Activated T-cell treated with anti-CD3 and anti-CD28 coated beads, Interleukin-2, amount 50 U/mL, for 72 hours (primary cell): ENCODE results near the gene GRAMD1A. TPM values are rescaled to one million over a fixed set of nuclear protein-coding genes. Genes with fewer than 3 reads are reported as not detected.
A peak's percentile ranks its signal among the peaks of the same experiment; 100 is the strongest.
"Not testable (repeated sequence)": the region's sequence is repeated elsewhere in the genome, so short reads cannot be mapped to it uniquely, and the experiment has no call there.

Source experiments
- ATAC-seq, 2 donors: fragments of 150-1000 bp; cut with Tn5 transposase; replicated peaks in 1 of 2; 2 replicates each; pipeline ENCODE4 v1.10.0; 2021; ENCODE audit warnings: moderate library complexity in 2 of 2, mild to moderate bottlenecking in 1 of 2
- DNase-seq, 2 donors: peaks; one replicate each; pipeline ENCODE4 v3.0.0; 2021 to 2022; ENCODE audit warnings: mixed read lengths in 1 of 2
- H3K27ac Mint-ChIP-seq: one replicate; pipeline ENCODE4 v1.8.0; 2022; ENCODE audit warnings: mild to moderate bottlenecking, moderate library complexity, mixed read lengths
- H3K27me3 Mint-ChIP-seq: one replicate; pipeline ENCODE4 v1.8.0; 2022; ENCODE audit warnings: low read depth, mixed read lengths
- H3K36me3 Mint-ChIP-seq, 2 donors: one replicate each; pipeline ENCODE4 v1.8.0; 2022; ENCODE audit warnings: mixed read lengths in 2 of 2, mild to moderate bottlenecking in 1 of 2; ENCODE audit not compliant: insufficient read depth in 2 of 2
- H3K4me1 Mint-ChIP-seq: one replicate; pipeline ENCODE4 v1.8.0; 2022; ENCODE audit warnings: low read depth, mixed read lengths
- H3K4me3 Mint-ChIP-seq, 2 donors: one replicate each; pipeline ENCODE4 v1.8.0; 2022; ENCODE audit warnings: mild to moderate bottlenecking in 2 of 2, mixed read lengths in 2 of 2, moderate library complexity in 2 of 2
- H3K9me3 Mint-ChIP-seq, 2 donors: one replicate each; pipeline ENCODE4 v1.8.0; 2022; ENCODE audit warnings: mixed read lengths in 2 of 2
- total RNA-seq, 2 donors: library from RNA; stranded (reverse); gene quantifications; one replicate each; pipeline ENCODE4 v1.2.3, GENCODE V29; 2022

Gene GRAMD1A
- total RNA-seq, 2 donors from 2014 or later = 233 to 236 TPM

GRCh38 chr19:35041548-35042055 lies 41.5 kb downstream of the GRAMD1A start, which contains the start of gene HPN:
HPN (plus strand) TSS chr19:35041721; CDS start chr19:35042507, 786 bp downstream.
- Mint-ChIP-seq H3K9me3 (no peaks in the 10 kb centered on the region), H3K4me1 (peaks cover 40% of the 10 kb centered on the region), H3K27me3 (peaks cover 18% of the 10 kb centered on the region), H3K36me3 (no peaks in the 10 kb centered on the region), H3K27ac (no peak within 1 kb of the TSS), H3K4me3 (peak within 1 kb of the TSS; percentile 33 to 69)
- ATAC-seq = no peak
- DNase-seq = no peak

GRCh38 chr19:35042056-35042730 lies 42.1 kb downstream of the GRAMD1A start:
- Mint-ChIP-seq H3K9me3 (no peaks in the 10 kb centered on the region), H3K27ac (no peak overlapping the region), H3K4me3 (peak overlapping the region in 1 of 2 donors; percentile 15), H3K36me3 (no peaks in the 10 kb centered on the region), H3K27me3 (peaks cover 18% of the 10 kb centered on the region), H3K4me1 (peaks cover 40% of the 10 kb centered on the region)
- no peak for DNase-seq
- no peak for ATAC-seq

- Mint-ChIP-seq H3K9me3 (no peaks in the 10 kb centered on the region), H3K4me1 (peaks cover 40% of the 10 kb centered on the region), H3K4me3 (no peak overlapping the region), H3K36me3 (no peaks in the 10 kb centered on the region), H3K27ac (no peak overlapping the region), H3K27me3 (peaks cover 18% of the 10 kb centered on the region)
- ATAC-seq (no peak), DNase-seq (no peak)
These were observed 43.0 kb downstream of the GRAMD1A start for GRCh38 chr19:35042954-35043604.

- DNase-seq (no peak), ATAC-seq (no peak)
- peaks cover 40% of the 10 kb centered on the region for H3K4me1 Mint-ChIP-seq
- H3K36me3 Mint-ChIP-seq = no peaks in the 10 kb centered on the region
- H3K4me3 Mint-ChIP-seq = no peak overlapping the region
- H3K9me3 Mint-ChIP-seq = no peaks in the 10 kb centered on the region
- peaks cover 18% of the 10 kb centered on the region for H3K27me3 Mint-ChIP-seq
- H3K27ac Mint-ChIP-seq = no peak overlapping the region
These were observed 43.8 kb downstream of the GRAMD1A start for GRCh38 chr19:35043906-35044305.

GRCh38 chr19:35044317-35045117 lies 44.4 kb downstream of the GRAMD1A start:
- H3K4me1 Mint-ChIP-seq = peaks cover 40% of the 10 kb centered on the region
- ATAC-seq (no peak), DNase-seq (peak; percentile 60 to 70)
- H3K27ac Mint-ChIP-seq = peak overlapping the region; percentile 18
- H3K4me3 Mint-ChIP-seq = no peak overlapping the region
- peaks cover 18% of the 10 kb centered on the region for H3K27me3 Mint-ChIP-seq
- H3K9me3 Mint-ChIP-seq = no peaks in the 10 kb centered on the region
- H3K36me3 Mint-ChIP-seq = no peaks in the 10 kb centered on the region

- H3K27ac Mint-ChIP-seq = no peak overlapping the region
- ATAC-seq = peak; percentile 75
- peaks cover 11% of the 10 kb centered on the region for H3K27me3 Mint-ChIP-seq
- peaks cover 32% of the 10 kb centered on the region for H3K4me1 Mint-ChIP-seq
- no peaks in the 10 kb centered on the region for H3K36me3 Mint-ChIP-seq
- no peak overlapping the region for H3K4me3 Mint-ChIP-seq
- no peaks in the 10 kb centered on the region for H3K9me3 Mint-ChIP-seq
- peak; percentile 36 to 55 for DNase-seq
These were observed 45.7 kb downstream of the GRAMD1A start for GRCh38 chr19:35045667-35046300.

GRCh38 chr19:35046461-35046860 lies 46.3 kb downstream of the GRAMD1A start:
- no peak for ATAC-seq
- H3K9me3 Mint-ChIP-seq = no peaks in the 10 kb centered on the region
- H3K36me3 Mint-ChIP-seq = no peaks in the 10 kb centered on the region
- H3K4me1 Mint-ChIP-seq = peaks cover 29% of the 10 kb centered on the region
- H3K27ac Mint-ChIP-seq = no peak overlapping the region
- no peak overlapping the region for H3K4me3 Mint-ChIP-seq
- DNase-seq = no peak
- H3K27me3 Mint-ChIP-seq = peaks cover 10% of the 10 kb centered on the region

- H3K9me3 Mint-ChIP-seq = no peaks in the 10 kb centered on the region
- ATAC-seq = no peak
- DNase-seq = no peak
- H3K27ac Mint-ChIP-seq = no peak overlapping the region
- H3K4me3 Mint-ChIP-seq = no peak overlapping the region
- peaks cover 21% of the 10 kb centered on the region for H3K4me1 Mint-ChIP-seq
- H3K27me3 Mint-ChIP-seq = peaks cover 10% of the 10 kb centered on the region
- no peaks in the 10 kb centered on the region for H3K36me3 Mint-ChIP-seq
These were observed 48.8 kb downstream of the GRAMD1A start for GRCh38 chr19:35048911-35049411.

- DNase-seq (no peak), ATAC-seq (no peak)
- no peaks in the 10 kb centered on the region for H3K9me3 Mint-ChIP-seq
- H3K4me3 Mint-ChIP-seq = no peak overlapping the region
- H3K36me3 Mint-ChIP-seq = no peaks in the 10 kb centered on the region
- peaks cover 16% of the 10 kb centered on the region for H3K4me1 Mint-ChIP-seq
- peaks cover 8% of the 10 kb centered on the region for H3K27me3 Mint-ChIP-seq
- H3K27ac Mint-ChIP-seq = no peak overlapping the region
These were observed 49.3 kb downstream of the GRAMD1A start for GRCh38 chr19:35049456-35049855.

- H3K4me1 Mint-ChIP-seq, H3K36me3 Mint-ChIP-seq, ATAC-seq, DNase-seq, H3K4me3 Mint-ChIP-seq, H3K9me3 Mint-ChIP-seq, H3K27me3 Mint-ChIP-seq, H3K27ac Mint-ChIP-seq: not testable (repeated sequence)
These were observed 50.5 kb downstream of the GRAMD1A start for GRCh38 chr19:35050662-35051061.

GRCh38 chr19:35051268-35051667 lies 51.1 kb downstream of the GRAMD1A start:
- not testable (repeated sequence) for H3K4me3 Mint-ChIP-seq, H3K36me3 Mint-ChIP-seq, H3K27me3 Mint-ChIP-seq, H3K27ac Mint-ChIP-seq, H3K4me1 Mint-ChIP-seq, H3K9me3 Mint-ChIP-seq, ATAC-seq, DNase-seq

GRCh38 chr19:35051796-35052195 lies 51.7 kb downstream of the GRAMD1A start:
- ATAC-seq = no peak

More at GRCh38 chr19:35051796-35052195, 51.7 kb downstream of the GRAMD1A start:
- H3K27ac Mint-ChIP-seq = no peak overlapping the region
- peaks cover 5% of the 10 kb centered on the region for H3K4me1 Mint-ChIP-seq
- H3K4me3 Mint-ChIP-seq = no peak overlapping the region
- H3K9me3 Mint-ChIP-seq = no peaks in the 10 kb centered on the region
- no peak for DNase-seq
- no peaks in the 10 kb centered on the region for H3K36me3 Mint-ChIP-seq
- H3K27me3 Mint-ChIP-seq = no peaks in the 10 kb centered on the region
